Lower lobe of right lung (tissue), 2 donors: Measurements from ENCODE around the gene THSD4. TPM values are rescaled to one million over a fixed set of nuclear protein-coding genes. Genes with fewer than 3 reads are reported as not detected.

Source experiments
- ATAC-seq, 2 donors: fragments of 200-7000 bp; cut with Tn5 transposase; one replicate each; pipeline ENCODE4 v1.9.1; 2020 to 2022; ENCODE audit warnings: mild to moderate bottlenecking in 2 of 2, moderate library complexity in 2 of 2
- DNase-seq: peaks from one replicate; pipeline ENCODE4 v3.0.0-alpha.2; 2020
- H3K27ac ChIP-seq: fragments of 200-600 bp; one replicate; pipeline ENCODE4 v1.8.0; 2022
- H3K27me3 ChIP-seq: fragments of 200-600 bp; one replicate; pipeline ENCODE4 v1.8.0; 2022; ENCODE audit warnings: low read depth
- H3K36me3 ChIP-seq: fragments of 200-600 bp; one replicate; pipeline ENCODE4 v1.8.0; 2022; ENCODE audit warnings: mild to moderate bottlenecking
- H3K4me1 ChIP-seq: fragments of 200-600 bp; one replicate; pipeline ENCODE4 v1.8.0; 2022
- H3K4me3 ChIP-seq: fragments of 200-600 bp; one replicate; pipeline ENCODE4 v1.8.0; 2022; ENCODE audit warnings: mild to moderate bottlenecking
- H3K9me3 ChIP-seq: fragments of 200-600 bp; one replicate; pipeline ENCODE4 v1.8.0; 2022
- CTCF ChIP-seq: fragments of 200-600 bp; IDR thresholded peaks from one replicate; pipeline ENCODE4 v1.8.0; 2022; ENCODE audit warnings: antibody characterized with exemption, mild to moderate bottlenecking
- intact Hi-C: fragments of 100-400 bp; cut with DNase I; formaldehyde crosslinking; loops from one replicate; pipeline ENCODE4 v1.11.0; 2022
- total RNA-seq: library from RNA; stranded (reverse); fragmentation: NEBNext Ultra II Directional; extraction: Animal tissue kit (Norgen Biotek cat#: 25700); gene quantifications from one replicate; pipeline ENCODE4 v1.2.1, GENCODE V29; 2021
- donor health status: DM: no; HTN: yes; CAD: no; lungs with severe emphysema.

Gene THSD4
- total RNA-seq, 1 donor from 2014 or later, result 18.2 TPM

- Histone ChIP-seq H3K4me1 (peaks cover 13% of the 10 kb centered on the region), H3K27ac (no peak overlapping the region), H3K9me3 (no peaks in the 10 kb centered on the region), H3K36me3 (no peaks in the 10 kb centered on the region), H3K4me3 (no peak overlapping the region), H3K27me3 (no peaks in the 10 kb centered on the region)
- peak; percentile 71 for ATAC-seq
- peak; percentile 50 for DNase-seq
- no peak for TF ChIP-seq CTCF
- intact Hi-C loops, result no loop called here
Measured at GRCh38 chr15:71357321-71357732, 242.1 kb downstream of the THSD4 start.

GRCh38 chr15:71357967-71358366 lies 242.7 kb downstream of the THSD4 start:
- ATAC-seq (peak in 1 of 2 donors; percentile 28), DNase-seq (no peak)
- Histone ChIP-seq H3K4me1 (peaks cover 13% of the 10 kb centered on the region), H3K36me3 (no peaks in the 10 kb centered on the region), H3K27ac (no peak overlapping the region), H3K9me3 (no peaks in the 10 kb centered on the region), H3K4me3 (no peak overlapping the region), H3K27me3 (no peaks in the 10 kb centered on the region)
- intact Hi-C loops, result no loop called here
- TF ChIP-seq CTCF, result no peak

- Histone ChIP-seq H3K36me3 (no peaks in the 10 kb centered on the region), H3K27me3 (no peaks in the 10 kb centered on the region), H3K9me3 (no peaks in the 10 kb centered on the region), H3K4me3 (no peak overlapping the region), H3K4me1 (peaks cover 13% of the 10 kb centered on the region), H3K27ac (no peak overlapping the region)
- ATAC-seq (no peak), DNase-seq (no peak)
- intact Hi-C loops, result no loop called here
- TF ChIP-seq CTCF, result no peak
Measured at GRCh38 chr15:71359246-71359645, 244.0 kb downstream of the THSD4 start.

GRCh38 chr15:71362556-71362955 lies 247.3 kb downstream of the THSD4 start:
- Histone ChIP-seq H3K9me3 (no peaks in the 10 kb centered on the region), H3K27ac (no peak overlapping the region), H3K27me3 (no peaks in the 10 kb centered on the region), H3K4me3 (no peak overlapping the region), H3K36me3 (no peaks in the 10 kb centered on the region), H3K4me1 (peaks cover 5% of the 10 kb centered on the region)
- TF ChIP-seq CTCF, result no peak
- ATAC-seq (no peak), DNase-seq (no peak)
- intact Hi-C loops, result no loop called here

GRCh38 chr15:71362987-71363968 lies 248.0 kb downstream of the THSD4 start:
- Histone ChIP-seq H3K27me3 (no peaks in the 10 kb centered on the region), H3K36me3 (no peaks in the 10 kb centered on the region), H3K4me3 (no peak overlapping the region), H3K4me1 (no peaks in the 10 kb centered on the region), H3K9me3 (no peaks in the 10 kb centered on the region), H3K27ac (no peak overlapping the region)
- no peak for TF ChIP-seq CTCF
- ATAC-seq (no peak), DNase-seq (no peak)
- intact Hi-C loops, result no loop called here
